ENCODE results near the gene PSMD1.
"Not testable (repeated sequence)": the region's sequence is repeated elsewhere in the genome, so short reads cannot be mapped to it uniquely, and the experiment has no call there.

Gene PSMD1

GRCh38 chr2:231188506-231189170 lies 132.0 kb downstream of the PSMD1 start:
- no peak for DNase-seq

- DNase-seq: no peak
Observed at GRCh38 chr2:231189171-231189530, 132.5 kb downstream of the PSMD1 start.

- DNase-seq: no peak
Observed at GRCh38 chr2:231189571-231190495, 133.2 kb downstream of the PSMD1 start.

GRCh38 chr2:231190531-231191197 lies 134.0 kb downstream of the PSMD1 start:
- DNase-seq: peak; percentile 37

GRCh38 chr2:231191896-231192872 lies 135.5 kb downstream of the PSMD1 start:
- DNase-seq: no peak

GRCh38 chr2:231193216-231193615 lies 136.5 kb downstream of the PSMD1 start:
- no peak for DNase-seq

GRCh38 chr2:231196592-231196991 lies 139.9 kb downstream of the PSMD1 start:
- no peak for DNase-seq

- not testable (repeated sequence) for DNase-seq
Observed at GRCh38 chr2:231197196-231197595, 140.5 kb downstream of the PSMD1 start.

GRCh38 chr2:231197706-231198290 lies 141.1 kb downstream of the PSMD1 start:
- DNase-seq: no peak

- peak; percentile 77 for DNase-seq
Observed at GRCh38 chr2:231198291-231199173, 141.9 kb downstream of the PSMD1 start, which contains the start of gene ARMC9. TSS of gene ARMC9 (plus strand) at chr2:231198631. CDS start at chr2:231206239, 7,608 bp downstream.

GRCh38 chr2:231199219-231199618 lies 142.6 kb downstream of the PSMD1 start:
- DNase-seq: no peak

- DNase-seq: no peak
Observed at GRCh38 chr2:231200805-231201474, 144.3 kb downstream of the PSMD1 start.

GRCh38 chr2:231201475-231201814 lies 144.8 kb downstream of the PSMD1 start:
- no peak for DNase-seq

- no peak for DNase-seq
Observed at GRCh38 chr2:231203087-231203486, 146.4 kb downstream of the PSMD1 start.

- DNase-seq: no peak
Observed at GRCh38 chr2:231204146-231204545, 147.5 kb downstream of the PSMD1 start.

GRCh38 chr2:231204581-231204980 lies 147.9 kb downstream of the PSMD1 start:
- no peak for DNase-seq

- no peak for DNase-seq
Observed at GRCh38 chr2:231207734-231208133, 151.1 kb downstream of the PSMD1 start.

GRCh38 chr2:231210782-231211181 lies 154.1 kb downstream of the PSMD1 start:
- DNase-seq: no peak

- no peak for DNase-seq
Observed at GRCh38 chr2:231211486-231211885, 154.8 kb downstream of the PSMD1 start.

GRCh38 chr2:231212329-231212845 lies 155.7 kb downstream of the PSMD1 start:
- no peak for DNase-seq
